ELF-1 (cell line): ENCODE data around the gene DYNLT2B.
"Not testable (repeated sequence)": the region's sequence is repeated elsewhere in the genome, so short reads cannot be mapped to it uniquely, and the experiment has no call there.

Experiments
- DNase-seq: peaks from one replicate; pipeline ENCODE4 v3.0.0-alpha.2; 2016; ENCODE audit warnings: low read depth, low spot score

DYNLT2B gene

DNA sequence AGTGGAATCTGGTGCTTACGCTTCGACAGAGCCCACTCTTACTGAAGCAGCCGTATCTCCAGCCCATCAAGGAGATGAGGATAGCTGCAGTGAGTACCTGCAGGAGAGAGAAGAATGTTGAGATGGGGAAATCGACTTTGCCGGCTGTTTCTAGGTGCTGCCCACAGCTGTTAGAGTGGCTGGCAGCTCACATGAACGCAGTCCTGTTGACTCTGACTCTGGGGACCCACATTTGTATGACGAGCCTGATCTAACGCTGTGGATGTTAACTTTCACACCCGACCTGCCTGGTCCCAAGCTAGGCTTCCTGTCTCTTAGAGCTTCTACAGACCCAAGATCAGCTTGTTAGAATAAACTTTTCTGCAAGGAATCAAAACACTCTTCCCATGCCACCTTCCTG is 8.9 kb upstream of the DYNLT2B start:
- no peak for DNase-seq

DNA sequence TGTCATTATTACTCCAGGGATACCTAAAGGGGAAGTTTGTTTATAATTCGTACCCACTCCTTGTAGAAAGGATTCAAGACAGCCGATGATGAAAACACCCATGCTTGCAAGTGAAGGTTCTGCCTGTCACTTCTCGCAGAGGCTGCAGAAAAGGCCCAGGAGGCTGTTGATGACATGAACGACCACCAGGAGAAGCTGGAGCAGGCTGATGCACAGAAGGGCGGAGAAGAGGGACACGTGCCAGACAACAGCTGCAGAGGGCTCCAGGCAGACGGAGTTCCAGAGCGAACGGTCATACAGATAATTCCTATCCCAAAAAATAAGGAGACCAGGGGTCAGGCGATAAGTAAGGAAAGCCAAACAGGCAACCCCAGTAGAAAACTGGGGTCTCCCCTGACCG is 5.7 kb upstream of the DYNLT2B start:
- peak; percentile 67 for DNase-seq

DNA sequence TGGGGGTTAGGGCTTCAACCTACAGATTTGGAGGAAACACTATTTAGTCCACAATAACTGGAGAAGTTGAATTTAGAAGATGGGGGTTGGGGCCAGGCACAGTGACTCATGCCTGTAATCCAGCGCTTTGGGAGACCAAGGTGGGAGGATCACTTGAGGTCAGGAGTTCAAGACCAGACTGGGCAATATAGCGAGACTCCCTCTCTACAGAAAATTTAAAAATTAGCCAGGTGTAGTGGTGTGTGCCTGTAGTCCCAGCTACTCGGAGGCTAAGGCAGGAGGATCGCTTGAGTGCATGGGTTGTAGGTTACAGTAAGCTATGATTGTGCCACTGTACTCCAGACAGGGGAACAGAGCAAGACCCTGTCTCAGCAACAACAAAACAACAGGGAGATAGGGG is 5.0 kb upstream of the DYNLT2B start:
- DNase-seq = no peak

DNA sequence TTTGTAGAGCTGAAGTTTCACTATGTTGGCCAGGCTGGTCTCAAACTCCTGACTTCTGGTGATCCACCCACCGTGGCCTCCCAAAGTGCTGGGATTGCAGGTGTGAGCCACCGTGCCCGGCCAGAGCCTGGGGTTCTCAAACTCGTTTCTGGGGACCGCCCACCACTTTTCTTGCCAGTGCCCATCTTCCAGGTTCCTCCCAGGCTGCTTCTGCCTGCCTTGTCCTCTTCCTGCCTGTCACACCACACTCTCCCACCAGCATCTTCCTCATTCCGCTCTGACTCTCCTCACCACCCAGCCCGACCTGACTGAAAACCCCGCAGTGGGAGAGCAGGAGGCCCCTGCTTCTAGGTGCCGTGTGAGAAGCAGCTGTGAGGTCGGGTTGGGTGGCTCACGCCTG is 3.1 kb upstream of the DYNLT2B start:
- no peak for DNase-seq

DNA sequence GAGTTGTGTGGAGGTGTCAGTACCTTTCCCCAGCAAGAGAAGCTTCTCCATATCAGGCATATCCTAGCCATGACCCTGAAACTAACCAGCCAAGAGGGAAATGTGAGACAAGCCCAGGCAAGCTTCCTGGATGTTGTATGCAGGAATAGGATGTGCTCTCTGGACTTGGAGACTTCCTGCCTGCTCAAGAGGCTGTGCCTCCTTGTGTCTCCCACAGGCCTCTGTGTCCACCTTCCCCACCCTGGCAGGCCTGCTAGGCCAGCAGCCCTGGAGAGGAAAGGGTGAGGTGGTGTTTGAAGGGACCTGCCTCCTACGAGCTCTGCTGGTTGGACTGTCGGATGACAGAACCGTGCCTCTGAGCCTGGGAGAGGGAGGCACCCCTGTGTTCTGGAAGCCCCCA is 2.1 kb upstream of the DYNLT2B start:
- no peak for DNase-seq

DNA sequence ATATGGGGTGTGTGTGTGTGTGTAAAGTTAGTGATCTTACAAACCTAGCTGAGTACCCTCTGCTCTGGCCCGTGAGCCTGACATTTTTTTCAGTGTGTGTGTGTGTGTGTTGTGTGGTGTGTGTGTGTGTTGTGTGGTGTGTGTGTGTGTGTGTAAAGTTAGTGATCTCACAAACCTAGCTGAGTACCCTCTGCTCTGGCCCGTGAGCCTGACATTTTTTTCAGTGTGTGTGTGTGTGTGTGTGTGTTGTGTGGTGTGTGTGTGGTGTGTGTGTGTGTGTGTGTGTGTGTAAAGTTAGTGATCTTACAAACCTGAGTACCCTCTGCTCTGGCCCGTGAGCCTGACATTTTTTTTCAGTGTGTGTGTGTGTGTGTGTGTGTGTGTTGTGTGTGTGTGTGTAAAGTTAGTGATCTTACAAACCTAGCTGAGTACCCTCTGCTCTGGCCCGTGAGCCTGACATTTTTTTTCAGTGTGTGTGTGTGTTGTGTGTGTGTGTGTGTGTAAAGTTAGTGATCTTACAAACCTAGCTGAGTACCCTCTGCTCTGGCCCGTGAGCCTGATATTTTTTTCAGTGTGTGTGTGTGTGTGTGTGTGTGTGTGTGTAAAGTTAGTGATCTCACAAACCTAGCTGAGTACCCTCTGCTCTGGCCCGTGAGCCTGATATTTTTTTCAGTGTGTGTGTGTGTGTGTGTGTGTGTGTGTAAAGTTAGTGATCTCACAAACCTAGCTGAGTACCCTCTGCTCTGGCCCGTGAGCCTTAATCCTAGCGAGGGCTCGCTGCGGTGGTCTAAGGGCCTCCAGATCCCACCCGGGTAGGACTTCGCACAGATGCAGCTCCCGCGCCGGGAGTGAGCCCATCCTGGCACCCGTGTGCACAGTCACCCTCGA is 997 bp downstream of the DYNLT2B start:
- DNase-seq = not testable (repeated sequence)

DNA sequence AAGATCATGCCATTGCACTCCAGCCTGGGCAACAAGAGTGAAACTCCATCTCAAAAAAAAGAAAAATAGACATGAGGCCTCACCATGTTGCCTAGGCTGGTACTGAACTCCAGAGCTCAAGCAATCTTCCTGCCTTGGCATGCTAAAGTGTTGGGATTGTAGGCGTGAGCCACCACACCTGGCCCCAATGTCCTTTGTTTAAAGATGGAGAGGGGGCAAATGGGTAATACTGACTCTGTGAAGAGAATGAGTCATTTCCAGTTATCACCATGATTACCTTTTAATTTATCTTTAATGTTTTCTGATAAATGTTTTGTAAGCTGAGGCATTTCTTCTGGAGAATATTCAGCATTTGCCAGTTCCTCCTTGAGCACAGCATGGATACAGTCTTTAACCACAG is 2.2 kb downstream of the DYNLT2B start:
- no peak for DNase-seq

DNA sequence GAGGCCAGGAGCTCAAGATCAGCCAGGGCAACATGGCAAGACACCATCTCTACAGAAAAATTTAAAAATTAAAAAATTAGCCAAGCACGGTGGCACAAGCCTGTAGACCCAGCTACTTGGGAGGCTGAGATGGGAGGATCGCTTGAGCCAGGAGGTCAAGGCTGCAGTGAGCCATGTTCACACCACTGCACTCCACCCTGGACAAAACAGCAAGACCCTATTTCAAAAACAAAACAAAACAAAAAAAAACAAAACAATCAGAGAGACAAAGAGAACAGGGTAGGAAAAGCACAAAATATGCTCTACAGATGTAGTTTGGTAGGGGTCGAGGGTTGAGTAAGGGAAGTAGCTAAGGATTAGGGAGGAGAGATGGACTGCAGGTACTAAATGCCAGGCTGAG is 3.4 kb downstream of the DYNLT2B start:
- DNase-seq = no peak

DNA sequence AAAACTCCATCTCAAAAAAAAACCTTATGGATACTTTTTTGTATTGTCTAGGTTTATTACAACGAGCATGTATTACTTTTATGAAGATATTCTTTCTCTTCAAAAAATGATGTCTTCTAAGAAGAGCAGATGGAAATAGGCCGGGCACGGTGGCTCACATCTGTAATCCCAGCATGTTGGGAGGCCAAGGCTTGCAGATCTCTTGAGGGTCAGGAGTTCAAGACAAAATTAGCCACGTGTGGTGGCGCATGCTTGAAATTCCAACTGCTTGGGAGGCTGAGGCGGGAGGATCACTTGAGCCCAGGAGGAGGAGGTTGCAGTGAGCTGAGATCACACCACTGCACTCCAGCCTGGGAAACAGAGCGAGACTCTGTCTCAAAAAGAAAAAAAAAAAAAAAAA is 4.0 kb downstream of the DYNLT2B start:
- DNase-seq = not testable (repeated sequence)

DNA sequence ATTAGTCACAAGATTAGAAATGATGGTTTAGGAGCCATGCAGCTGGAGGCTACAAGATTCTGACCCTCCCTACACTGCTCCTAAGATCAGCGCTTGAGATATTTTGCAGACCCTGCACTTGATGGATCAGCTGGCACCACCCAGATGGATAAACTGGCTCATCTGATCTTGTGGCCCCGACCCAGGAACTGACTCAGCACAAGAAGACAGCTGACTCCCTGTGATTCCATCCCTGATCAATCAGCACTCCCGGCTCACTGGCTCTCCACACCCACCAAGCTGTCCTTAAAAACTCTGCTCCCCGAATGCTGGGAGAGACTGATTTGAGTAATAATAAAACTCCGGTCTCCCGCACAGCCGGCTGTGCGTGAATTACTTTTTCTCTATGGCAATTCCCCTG is 15.1 kb downstream of the DYNLT2B start:
- DNase-seq = not testable (repeated sequence)

DNA sequence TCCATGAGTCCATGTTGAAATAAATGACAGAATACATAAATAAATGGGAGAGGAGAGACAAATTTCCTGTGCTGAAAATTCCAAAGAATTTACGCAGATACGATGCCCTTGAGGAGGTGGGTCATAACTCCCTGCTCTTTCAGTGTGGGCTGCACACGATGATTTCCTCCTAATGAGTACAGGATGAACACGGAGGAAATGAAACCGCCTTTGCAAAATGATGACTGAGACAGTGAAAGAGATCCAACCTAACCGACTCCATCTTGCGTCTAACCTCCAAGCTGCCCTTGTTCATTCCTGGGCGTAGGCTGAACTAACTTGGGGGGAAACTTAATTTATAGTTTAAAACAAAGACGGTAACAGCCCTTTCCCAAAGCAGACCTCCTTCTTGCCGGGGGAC is 15.5 kb downstream of the DYNLT2B start:
- not testable (repeated sequence) for DNase-seq

DNA sequence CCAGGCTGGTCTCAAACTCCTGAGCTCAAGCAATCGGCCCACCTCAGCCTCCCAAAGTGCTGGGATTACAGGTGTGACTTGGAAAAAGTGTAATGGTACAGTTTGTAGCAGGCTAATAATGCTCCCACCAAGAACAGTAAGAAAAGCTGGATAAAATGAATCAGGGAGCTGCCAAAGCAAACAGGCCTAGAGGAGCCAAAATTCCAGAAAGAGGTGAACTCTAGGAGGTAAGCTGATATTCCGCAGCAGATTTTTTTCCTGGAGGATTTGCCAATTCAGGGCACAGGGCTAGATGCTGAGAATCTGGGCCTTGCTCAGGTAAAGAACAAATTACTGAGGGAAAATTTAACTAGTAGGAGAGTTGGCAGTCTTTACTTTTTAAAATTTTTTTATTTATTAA is 19.5 kb downstream of the DYNLT2B start:
- DNase-seq = no peak

DNA sequence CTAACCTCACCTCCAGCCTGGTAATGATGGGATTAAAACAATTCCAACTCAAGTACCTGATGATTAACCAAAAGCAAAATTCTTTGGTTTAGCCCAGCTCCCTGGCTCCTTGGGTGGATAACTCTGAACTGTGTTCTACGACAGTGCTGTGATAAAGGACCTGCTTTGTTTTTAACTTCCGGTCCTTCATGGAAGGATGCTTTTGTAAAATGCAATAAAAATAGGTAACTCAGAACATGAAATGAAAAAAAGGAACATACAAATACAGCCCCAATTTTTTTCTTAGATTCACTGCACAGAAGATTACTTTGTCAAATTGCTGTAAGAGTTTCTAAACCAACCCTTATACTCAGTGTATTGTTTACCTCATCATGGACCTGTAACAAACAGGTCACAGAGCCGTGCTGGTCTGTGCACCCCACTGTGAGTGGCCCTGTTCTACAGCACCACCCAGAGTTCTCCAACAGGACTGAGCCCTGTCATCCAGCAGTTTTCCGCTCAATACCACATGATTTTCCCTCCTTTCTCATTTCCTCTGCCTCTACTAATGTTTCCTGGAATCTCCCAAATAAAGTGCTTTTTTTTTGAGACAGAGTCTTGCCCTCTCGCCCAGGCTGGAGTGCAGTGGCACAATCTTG is 25.6 kb downstream of the DYNLT2B start:
- DNase-seq = no peak

DNA sequence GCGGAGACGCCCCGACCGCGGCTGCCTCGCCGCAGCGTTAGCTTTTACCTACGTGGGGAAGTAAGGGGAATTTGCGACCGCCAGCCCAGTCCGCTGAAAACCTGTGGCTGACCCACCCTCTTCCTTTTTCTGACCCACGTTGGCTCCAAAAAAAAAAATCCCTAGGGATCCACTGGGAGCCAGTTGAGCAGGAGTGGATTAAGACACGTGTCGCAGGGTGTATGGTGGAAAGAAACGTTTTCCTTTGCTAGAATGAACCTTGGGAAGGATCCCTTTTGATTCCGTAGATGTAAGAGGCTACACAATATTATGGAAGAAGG is 29.9 kb downstream of the DYNLT2B start:
- DNase-seq = no peak

DNA sequence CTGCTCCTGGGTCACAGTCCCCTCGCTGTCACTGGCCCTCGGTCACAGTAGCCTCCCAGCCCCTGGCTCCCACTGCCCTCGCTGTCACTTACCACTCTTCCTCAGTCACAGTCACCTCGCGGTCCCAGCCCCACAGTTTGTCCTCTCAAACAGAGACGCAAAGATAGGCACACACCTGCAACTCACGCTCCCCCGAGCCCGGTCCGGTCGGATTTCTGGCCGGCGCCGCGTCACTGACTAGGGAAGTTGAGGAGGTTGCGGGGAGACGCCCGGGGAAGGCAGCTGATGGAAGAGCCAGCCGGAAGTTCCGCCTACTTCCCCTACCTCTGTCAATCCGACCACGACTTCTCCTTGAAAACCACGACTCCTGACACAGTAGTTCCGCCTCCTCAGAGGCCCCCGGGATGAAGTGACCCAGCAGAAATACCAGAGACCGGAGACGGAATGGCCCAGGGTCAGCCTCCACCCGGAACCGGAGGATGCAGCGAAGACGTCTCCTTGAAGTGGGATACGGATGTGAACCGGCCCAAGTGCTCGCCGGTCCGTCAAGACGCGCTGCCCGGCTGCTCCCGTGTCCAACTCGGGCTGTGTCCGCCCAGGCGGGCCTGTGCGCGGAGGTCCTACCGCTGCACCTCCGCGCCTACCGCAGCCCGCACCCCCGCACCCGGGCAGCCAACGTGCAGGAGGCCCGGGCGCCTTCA is 30.4 kb downstream of the DYNLT2B start, which contains the start of gene PCYT1A:
TSS of gene PCYT1A (minus strand) at position 287 of the 701 bp plus-strand sequence. CDS start 17,195 bp downstream, outside the sequence.
- DNase-seq = peak; percentile 98

DNA sequence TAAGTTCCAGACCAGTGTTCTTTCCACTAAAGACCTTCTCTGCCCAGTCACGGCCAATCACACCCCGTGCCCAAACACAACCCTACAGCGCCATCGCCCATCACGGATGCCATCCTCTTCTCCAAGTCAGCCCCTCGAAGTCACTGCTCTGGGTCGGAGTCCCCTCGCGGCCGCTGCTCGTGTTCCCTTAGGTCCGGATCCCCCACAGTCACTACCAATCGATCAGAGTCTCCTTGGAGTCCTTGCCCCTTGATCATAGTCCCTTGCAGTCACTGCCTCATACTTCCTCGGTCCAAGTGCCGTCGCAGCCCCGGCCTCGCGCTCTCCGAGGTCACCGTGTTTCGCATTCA is 31.0 kb downstream of the DYNLT2B start:
- DNase-seq = no peak

DNA sequence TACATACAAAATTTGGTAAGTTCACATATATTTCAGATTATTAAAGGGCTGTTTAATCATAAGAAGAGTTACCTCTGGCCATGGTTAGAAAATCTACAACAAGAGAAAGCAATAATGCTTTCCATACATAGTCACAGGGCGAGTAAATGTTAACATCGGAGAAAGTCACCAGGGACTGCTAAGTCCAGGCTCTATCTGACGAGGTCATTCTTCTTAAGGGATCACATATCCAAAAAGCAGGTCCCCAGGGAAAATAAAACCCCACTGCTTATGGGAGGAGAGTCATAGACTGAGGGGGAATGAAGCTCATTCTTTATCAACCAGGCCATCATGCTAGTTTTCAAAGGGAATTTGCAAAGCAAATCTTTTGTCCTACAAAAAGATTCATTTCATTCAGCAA is 33.6 kb downstream of the DYNLT2B start:
- no peak for DNase-seq

DNA sequence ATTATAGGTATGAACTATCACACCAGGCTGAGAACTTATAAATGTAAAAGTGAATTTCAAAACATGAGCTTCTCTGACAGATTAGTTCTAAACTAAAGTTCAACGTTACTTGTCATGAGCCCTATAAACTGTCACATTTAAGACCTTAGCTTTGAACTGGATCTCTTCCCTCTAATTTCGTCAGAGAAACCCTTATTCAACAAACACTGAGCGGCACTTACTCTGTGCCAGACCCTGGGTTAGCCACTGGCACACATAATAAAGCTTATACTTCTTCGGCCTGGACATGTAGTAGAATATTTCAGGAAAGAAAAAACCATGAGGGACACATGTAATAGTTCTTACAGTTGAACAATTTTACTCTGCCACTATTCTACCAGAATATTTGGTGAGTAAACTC is 36.1 kb downstream of the DYNLT2B start:
- no peak for DNase-seq

DNA sequence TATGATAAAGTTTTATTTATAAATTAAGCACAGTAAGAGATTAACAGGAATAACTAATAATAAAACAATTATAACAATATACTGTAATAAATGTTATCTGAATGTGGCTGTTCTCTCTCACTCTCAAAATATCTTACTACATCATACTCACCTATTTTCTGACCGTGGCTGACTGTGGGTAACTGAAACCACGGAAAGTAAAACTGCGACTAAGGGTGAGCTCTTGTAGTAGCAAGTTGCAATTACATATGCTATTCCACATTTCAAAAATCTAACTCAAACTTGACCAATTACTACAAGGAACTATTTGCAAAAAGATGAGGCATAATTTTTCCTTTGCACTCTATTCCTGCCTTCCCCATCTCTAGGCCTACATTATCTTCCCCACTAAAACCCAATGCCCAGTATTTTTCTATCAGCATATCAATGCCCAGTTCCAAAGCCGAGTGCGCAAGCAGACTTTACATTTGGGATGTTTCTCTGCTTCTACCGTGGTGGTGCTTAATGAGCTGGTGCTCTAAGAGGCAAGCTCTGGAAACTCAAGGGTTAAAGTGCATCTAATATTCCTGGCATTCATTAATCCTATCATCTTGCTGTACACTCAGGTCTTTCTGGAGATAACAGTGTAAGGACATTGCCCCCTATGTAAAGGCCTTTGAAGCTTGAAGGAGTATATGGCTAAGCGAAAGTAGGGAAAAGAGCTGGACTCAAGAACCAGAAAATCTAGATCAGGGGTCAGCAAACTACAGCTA is 37.2 kb downstream of the DYNLT2B start:
- DNase-seq = no peak

DNA sequence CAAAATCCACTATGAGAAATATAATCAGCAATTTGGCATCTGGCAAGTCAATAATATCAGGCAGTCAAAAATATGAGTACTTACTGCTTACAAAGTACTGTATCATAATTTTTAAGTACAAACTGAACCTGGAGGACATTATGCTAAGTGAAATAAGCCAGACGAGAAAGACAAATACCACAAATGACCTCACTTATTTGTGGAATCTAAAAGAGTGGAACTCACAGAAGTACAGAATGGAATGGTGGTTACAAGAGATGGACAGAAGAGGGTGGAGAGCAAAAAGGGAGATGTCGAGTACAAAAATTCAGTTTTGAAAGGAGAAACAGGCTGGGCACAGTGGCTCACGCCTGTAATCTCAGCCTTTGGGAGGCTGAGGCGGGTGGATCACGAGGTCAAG is 42.9 kb downstream of the DYNLT2B start:
- no peak for DNase-seq

DNA sequence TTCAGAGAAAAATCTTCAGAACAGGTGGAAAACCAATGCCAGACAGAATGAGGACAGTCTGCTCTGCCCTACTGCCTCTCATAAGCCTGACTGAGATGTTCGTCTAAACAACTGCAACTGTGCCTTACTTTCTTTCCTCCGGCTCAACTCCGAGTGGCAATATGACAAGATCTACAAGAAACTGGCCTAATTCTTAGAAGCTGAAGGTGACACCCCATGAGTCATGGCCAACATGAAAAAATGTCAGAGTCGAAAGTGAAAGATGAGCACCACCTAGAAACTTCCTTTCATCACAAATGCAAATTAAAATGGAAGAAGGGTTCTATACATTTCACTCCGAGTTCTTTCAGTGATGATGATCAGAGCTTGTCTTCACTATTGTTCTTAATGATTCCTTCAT is 43.5 kb downstream of the DYNLT2B start:
- DNase-seq = no peak

DNA sequence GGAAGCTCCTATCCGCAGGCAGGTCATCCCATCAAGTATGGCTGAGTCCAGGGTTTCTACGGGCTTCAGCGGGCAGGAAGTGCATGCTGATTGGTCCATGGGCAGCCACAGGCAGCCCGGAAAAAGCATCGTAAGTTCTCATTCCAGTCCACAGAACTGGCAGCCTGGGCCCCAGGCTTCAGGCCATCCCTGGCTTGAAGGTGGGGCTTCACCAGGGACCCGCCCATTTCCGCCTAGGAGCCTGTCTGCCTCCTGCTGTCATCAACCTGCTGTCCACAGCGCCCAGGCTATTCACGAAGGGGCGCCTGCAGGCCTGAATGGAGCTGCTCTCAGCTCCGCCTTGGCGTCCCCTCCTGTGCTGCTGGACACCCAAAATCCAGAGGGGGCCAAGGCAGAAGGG is 44.4 kb downstream of the DYNLT2B start:
- DNase-seq = no peak
